A673 (cell line): Measurements from ENCODE around the gene RHOA. TPM values are rescaled to one million over a fixed set of nuclear protein-coding genes. Genes with fewer than 3 reads are reported as not detected.

Source experiments
- BruUV-seq: library from RNA; stranded (reverse); fragments of 400-500 nt; replicated peaks from 2 replicates; lab custom pipeline; 2021; lab: Mats Ljungman, UMichigan
- CTCF ChIA-PET: fragments of 300-600 bp; sonication (Branson Sonifier 250); formaldehyde crosslinking; loops from one replicate; lab custom pipeline; 2022; ENCODE audit warnings: antibody characterized with exemption; lab: Charles Lee
- POLR2A ChIA-PET: fragments of 300-600 bp; sonication (Branson Sonifier 250); formaldehyde crosslinking; loops from one replicate; lab custom pipeline; 2022; ENCODE audit warnings: antibody characterized with exemption; ENCODE audit not compliant: low non-redundant PET; lab: Charles Lee
- DNase-seq: peaks from one replicate; pipeline ENCODE4 v3.0.0-alpha.2; 2015; ENCODE audit warnings: low spot score
- H3K27ac ChIP-seq: fragments of 200-600 bp; sonication (generic); 2 replicates; pipeline ENCODE4 v1.5.1; 2016; ENCODE audit warnings: mixed run types, low read depth, mild to moderate bottlenecking, mixed read lengths, antibody characterized with exemption, low read length; ENCODE audit not compliant: poor library complexity, severe bottlenecking
- H3K27me3 ChIP-seq: fragments of 200-600 bp; sonication (generic); replicated peaks from 2 replicates; pipeline ENCODE4 v1.6.1; 2017; ENCODE audit warnings: mixed run types, low read depth, mild to moderate bottlenecking, mixed read lengths, antibody characterized with exemption, low read length; ENCODE audit not compliant: insufficient read depth, poor library complexity
- H3K36me3 ChIP-seq: fragments of 200-600 bp; sonication (generic); 2 replicates; pipeline ENCODE4 v1.6.1; 2016; ENCODE audit warnings: mixed run types, mild to moderate bottlenecking, mixed read lengths, antibody characterized with exemption, low read length; ENCODE audit not compliant: insufficient read depth, poor library complexity, severe bottlenecking
- H3K4me1 ChIP-seq: fragments of 200-600 bp; sonication (generic); 2 replicates; pipeline ENCODE4 v1.6.1; 2017; ENCODE audit warnings: mixed run types, mild to moderate bottlenecking, mixed read lengths, antibody characterized with exemption, low read length; ENCODE audit not compliant: insufficient read depth, poor library complexity, severe bottlenecking
- H3K4me3 ChIP-seq: fragments of 200-600 bp; sonication (generic); 2 replicates; pipeline ENCODE4 v1.5.1; 2016; ENCODE audit warnings: low read depth, mixed run types, mild to moderate bottlenecking, mixed read lengths, low read length; ENCODE audit not compliant: poor library complexity, severe bottlenecking
- H3K9me3 ChIP-seq: fragments of 200-600 bp; sonication (generic); 2 replicates; pipeline ENCODE4 v1.6.1; 2016; ENCODE audit warnings: mixed run types, low read depth, mild to moderate bottlenecking, mixed read lengths, antibody characterized with exemption, low read length; ENCODE audit not compliant: poor library complexity, severe bottlenecking
- CTCF ChIP-seq: fragments of 300-800, 200-600 bp; sonication (generic); conservative IDR thresholded peaks from 2 replicates; pipeline ENCODE4 v1.5.1; 2017; ENCODE audit warnings: low read depth, mild to moderate bottlenecking, antibody characterized with exemption, low read length, moderate library complexity, mixed read lengths
- EZH2 ChIP-seq: fragments of 200-600 bp; sonication (generic); IDR thresholded peaks from 2 replicates; pipeline ENCODE4 v1.6.1; 2017; ENCODE audit warnings: borderline replicate concordance, low read depth, mild to moderate bottlenecking, mixed read lengths, antibody characterized with exemption, low read length; ENCODE audit not compliant: poor library complexity, severe bottlenecking
- intact Hi-C: fragments of 100-400 bp; cut with micrococcal nuclease; formaldehyde crosslinking; loops from one replicate; pipeline ENCODE4 v1.10.0; 2022; ENCODE audit not compliant: unreplicated experiment
- total RNA-seq: library from RNA; stranded (reverse); gene quantifications from 2 replicates; pipeline ENCODE4 v1.2.3, GENCODE V29; 2021

RHOA gene
- total RNA-seq, 1 experiment from 2014 or later: 198 TPM

DNA sequence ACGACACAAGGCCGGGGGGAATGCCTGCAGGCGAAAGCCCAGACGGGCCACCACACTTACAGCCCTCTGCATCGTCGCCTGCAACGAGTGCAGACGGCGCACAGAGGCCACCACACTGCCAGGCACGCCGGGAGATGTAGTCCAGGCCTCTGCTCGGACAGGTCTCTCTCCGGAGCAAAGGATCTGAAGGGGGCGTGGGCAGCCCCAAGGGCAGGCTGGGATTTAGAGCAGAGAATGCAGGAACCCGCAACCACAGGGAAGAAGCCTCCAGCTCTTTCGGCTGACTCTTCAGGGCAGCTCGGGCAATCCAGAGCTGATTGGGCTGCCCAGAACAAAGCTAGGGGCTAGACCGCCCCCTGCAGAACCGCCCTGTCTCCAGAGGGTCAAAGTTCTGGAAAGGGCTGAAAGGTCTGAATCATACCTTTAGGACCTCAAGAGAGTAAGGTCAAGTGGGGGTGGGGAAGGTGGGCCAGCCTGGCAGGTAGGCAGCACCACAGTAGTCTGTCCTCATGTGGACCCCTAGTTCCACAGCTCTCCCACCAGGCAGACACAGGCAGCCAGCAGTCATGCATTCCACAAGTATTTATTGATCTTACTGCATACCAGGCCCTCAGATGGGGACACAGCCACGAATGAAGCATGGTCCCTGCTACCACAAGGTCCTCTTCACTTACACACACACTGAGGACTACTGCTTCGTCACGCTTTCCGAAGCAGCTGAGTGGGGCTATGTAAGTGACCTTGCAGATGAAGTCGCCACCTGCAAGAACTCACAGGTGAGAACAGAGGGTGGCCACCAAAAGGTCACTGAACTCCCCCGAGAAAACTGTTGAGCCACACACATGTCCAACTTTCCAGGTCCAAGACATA is 10.8 kb upstream of the RHOA start, which contains the start of gene AMT:
TSS of gene AMT (minus strand) at position 95 of the 870 bp plus-strand sequence. CDS start at position 72, 23 bp downstream.
- Histone ChIP-seq H3K4me1 (no peaks in the 10 kb centered on the region), H3K9me3 (no peaks in the 10 kb centered on the region), H3K36me3 (no peaks in the 10 kb centered on the region), H3K27me3 (no peaks in the 10 kb centered on the region), H3K4me3 (no peak within 1 kb of the TSS), H3K27ac (no peak within 1 kb of the TSS)
- ChIA-PET CTCF (no interaction called here), POLR2A (no interaction called here)
- BruUV-seq: no TSS peak
- DNase-seq: no peak
- no peak for TF ChIP-seq EZH2
- TF ChIP-seq CTCF: no peak
- intact Hi-C loops: no loop called here

DNA sequence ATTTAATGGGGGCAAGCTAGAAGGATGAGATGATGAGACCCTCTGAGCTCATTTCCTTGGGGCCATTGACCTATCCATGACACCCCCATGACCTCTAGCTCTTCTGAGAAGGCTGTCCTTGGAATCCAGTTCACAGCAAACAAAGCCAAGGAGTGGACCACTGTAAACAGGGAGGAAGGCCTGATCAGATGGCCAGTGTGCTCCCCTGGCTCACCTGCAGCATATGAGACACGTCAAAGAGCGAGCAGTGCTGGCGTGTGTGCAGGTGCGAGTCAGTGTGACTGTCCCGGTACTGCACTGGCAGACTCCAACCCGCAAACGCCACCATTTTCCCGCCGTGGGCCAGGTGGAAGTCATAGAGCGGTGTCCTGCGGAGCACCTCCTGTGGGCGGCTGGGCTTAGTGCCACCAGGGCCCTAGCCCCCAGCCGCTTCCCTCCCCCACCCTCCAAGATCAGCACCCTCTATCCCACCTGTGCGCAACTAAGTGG is 10.2 kb upstream of the RHOA start:
- BruUV-seq: no TSS peak
- Histone ChIP-seq H3K4me1 (no peaks in the 10 kb centered on the region), H3K36me3 (no peaks in the 10 kb centered on the region), H3K27ac (no peak overlapping the region), H3K27me3 (no peaks in the 10 kb centered on the region), H3K4me3 (no peak overlapping the region), H3K9me3 (no peaks in the 10 kb centered on the region)
- ChIA-PET CTCF (no interaction called here), POLR2A (no interaction called here)
- DNase-seq: no peak
- TF ChIP-seq EZH2 (no peak), CTCF (no peak)
- intact Hi-C loops: no loop called here

GRCh38 chr3:49417516-49418120 is 5.8 kb upstream of the RHOA start:
- intact Hi-C loops: loop anchor here (10.0 kb wide), 1 partner anchor 63 kb away; the partner anchor contains the start of gene GPX1
- POLR2A ChIA-PET: no interaction called here

More at GRCh38 chr3:49417516-49418120, 5.8 kb upstream of the RHOA start:
- H3K27ac ChIP-seq: no peak overlapping the region
- no peak for DNase-seq
- no peaks in the 10 kb centered on the region for H3K36me3 ChIP-seq
- CTCF ChIA-PET: no interaction called here
- no peaks in the 10 kb centered on the region for H3K9me3 ChIP-seq
- H3K27me3 ChIP-seq: no peaks in the 10 kb centered on the region
- no peak for TF ChIP-seq EZH2
- no peak for TF ChIP-seq CTCF
- no peaks in the 10 kb centered on the region for H3K4me1 ChIP-seq
- no peak overlapping the region for H3K4me3 ChIP-seq
- no TSS peak for BruUV-seq
